ENCODE results near the gene NR2F1-AS1. TPM values are rescaled to one million over a fixed set of nuclear protein-coding genes. Genes with fewer than 3 reads are reported as not detected.

NR2F1-AS1 gene
- total and polyA plus RNA-seq, 9 of the 15 experiments (the other 6 are each of a cell fraction or from before 2014, with no cell fraction given): not detected

- H4K20me1 ChIP-seq (replicated peaks; ENCODE audit: control insufficient read depth, insufficient read depth, low read length): no peaks in the 10 kb centered on the region
- no TSS peak for BruUV-seq (replicated peaks)
- no peak for FAIRE-seq
- in situ Hi-C loops (cut with MboI) (no loop called here), intact Hi-C loops (cut with micrococcal nuclease) (loop anchor here (10.0 kb wide), 1 partner anchor 303 kb away; no protein-coding TSS in a partner anchor)
- H3K4me3 ChIP-seq: no peak overlapping the region
- peak in 3 of 4 experiments; percentile 28 to 41 (median 36) for DNase-seq (ENCODE audit: extremely low read depth in 1 of 4, low spot score in 3 of 4)
- H3K27me3 ChIP-seq (ENCODE audit: control insufficient read depth in 2 of 2, insufficient read depth in 2 of 2, low read length in 2 of 2): peaks cover 3 to 6% of the 10 kb centered on the region in 2 experiments; a peak in 3 of 5 replicates
- H3K4me1 ChIP-seq (replicated peaks in 1 of 2; ENCODE audit: control insufficient read depth in 2 of 2, insufficient read depth in 2 of 2, low read length in 2 of 2): no peaks in the 10 kb centered on the region
- POLR2A ChIA-PET: no interaction called here
- no peak overlapping the region for H3K4me2 ChIP-seq (ENCODE audit: insufficient read depth, low read length)
- H3K36me3 ChIP-seq (ENCODE audit: control insufficient read depth, insufficient read depth, low read length): no peaks in the 10 kb centered on the region
- no peaks in the 10 kb centered on the region for H3K9me1 ChIP-seq (ENCODE audit: control insufficient read depth, insufficient read depth, low read length)
- H3K79me2 ChIP-seq (ENCODE audit: control insufficient read depth, insufficient read depth, low read length): no peaks in the 10 kb centered on the region
- CTCF ChIA-PET (ENCODE audit: low intra/inter-chr PET ratio): no interaction called here
- H3K27ac ChIP-seq (ENCODE audit: extremely low read depth, low read depth, low read length): no peak overlapping the region
- H2AFZ ChIP-seq (ENCODE audit: low read depth, low read length): no peak overlapping the region
- H3K9me3 ChIP-seq (replicated peaks; ENCODE audit: control insufficient read depth, insufficient read depth, low read depth, low read length): no peaks in the 10 kb centered on the region
- no peak overlapping the region for H3K9ac ChIP-seq (ENCODE audit: insufficient read depth in 1 of 2, low read depth in 2 of 2, low read length in 2 of 2)
- no peak for ATAC-seq
- 6% methylated on average over 25 of the region's 43 CpGs for WGBS (ENCODE audit: insufficient coverage, low coverage, missing lambda C conversion rate)
- TF ChIP-seq MTA1 (IDR thresholded peaks at IDR 0.05; ENCODE audit: borderline replicate concordance): no peak
- peak; percentile 76 for TF ChIP-seq VEZF1 (CRISPR knock-in tag; IDR thresholded peaks at IDR 0.05)
- TF ChIP-seq CAMTA2 (CRISPR knock-in tag; conservative IDR thresholded peaks at IDR 0.05): no peak
- TF ChIP-seq SOX6 (IDR thresholded peaks at IDR 0.05): no peak
- TF ChIP-seq ZNF766 (CRISPR knock-in tag; conservative IDR thresholded peaks at IDR 0.05): 0 out of 2 replicates have a peak, but pooled peaks have one; percentile 28
- TF ChIP-seq SPI1 (IDR thresholded peaks at IDR 0.05; ENCODE audit: borderline replicate concordance, low read depth, low read length): no peak
- TF ChIP-seq ZMIZ1 (IDR thresholded peaks at IDR 0.05; ENCODE audit: low read depth in 2 of 2, low read length in 2 of 2): no peak
Observed at GRCh38 chr5:93611976-93612854, 31.2 kb upstream of the NR2F1-AS1 start.

Data from K562 (cell line).